ENCODE data around the gene RBCK1.

GRCh38 chr20:420166-420620 is 12.1 kb downstream of the RBCK1 start:
- TF ChIP-seq CTCF (IDR thresholded peaks at IDR 0.05; ENCODE audit: borderline replicate concordance, extremely low read depth, low read length, poor library complexity, severe bottlenecking) (no peak), EZH2 (IDR thresholded peaks at IDR 0.05; ENCODE audit: borderline replicate concordance, low read depth, low read length, severe bottlenecking) (no peak)

Measured in DND-41 (cell line).